IPS-20b (cell line): ENCODE results near the gene TNS4.

Experiments
- H3K27ac ChIP-seq: one replicate; pipeline ENCODE4 v1.5.1; 2013; ENCODE audit warnings: low read length
- H3K27me3 ChIP-seq: 2 replicates; pipeline ENCODE4 v1.6.1; 2013; ENCODE audit warnings: mild to moderate bottlenecking, low read length, inconsistent platforms; ENCODE audit not compliant: insufficient read depth
- H3K36me3 ChIP-seq: 2 replicates; pipeline ENCODE4 v1.6.1; 2013; ENCODE audit warnings: low read depth, mild to moderate bottlenecking, inconsistent platforms, low read length, moderate library complexity; ENCODE audit not compliant: insufficient read depth
- H3K4me1 ChIP-seq: 2 replicates; pipeline ENCODE4 v1.6.1; 2013; ENCODE audit warnings: mild to moderate bottlenecking, control low read depth, inconsistent platforms, low read length, moderate library complexity; ENCODE audit not compliant: insufficient read depth
- H3K4me3 ChIP-seq: 2 replicates; pipeline ENCODE4 v1.5.1; 2013; ENCODE audit warnings: mild to moderate bottlenecking, low read length, inconsistent platforms
- H3K9ac ChIP-seq: 2 replicates; pipeline ENCODE4 v1.6.1; 2013; ENCODE audit warnings: low read depth, mild to moderate bottlenecking, inconsistent platforms, low read length, moderate library complexity
- H3K9me3 ChIP-seq: 2 replicates; pipeline ENCODE4 v1.6.1; 2013; ENCODE audit warnings: mild to moderate bottlenecking, low read depth, low read length, inconsistent platforms; ENCODE audit not compliant: insufficient read depth

The TNS4 gene

GRCh38 chr17:40522961-40523310, 21.5 kb upstream of the TNS4 start:
- Histone ChIP-seq H3K9ac (no peak overlapping the region), H3K9me3 (peaks cover 4% of the 10 kb centered on the region), H3K27ac (no peak overlapping the region), H3K36me3 (no peaks in the 10 kb centered on the region), H3K4me1 (peaks cover 3% of the 10 kb centered on the region; the same call in 1 of the 2 replicates), H3K27me3 (no peaks in the 10 kb centered on the region), H3K4me3 (no peak overlapping the region)

- Histone ChIP-seq H3K36me3 (no peaks in the 10 kb centered on the region), H3K9ac (no peak overlapping the region), H3K4me1 (peaks cover 3% of the 10 kb centered on the region; the same call in 1 of the 2 replicates)
Observed at GRCh38 chr17:40522250-40522960, 21.0 kb upstream of the TNS4 start.

GRCh38 chr17:40520991-40521453, 19.6 kb upstream of the TNS4 start:
- no peak overlapping the region for H3K27ac ChIP-seq
- no peak overlapping the region for H3K9ac ChIP-seq
- no peak overlapping the region for H3K4me3 ChIP-seq

More at GRCh38 chr17:40522250-40522960, 21.0 kb upstream of the TNS4 start:
- no peak overlapping the region for H3K27ac ChIP-seq
- H3K9me3 ChIP-seq, result peaks cover 4% of the 10 kb centered on the region
- H3K27me3 ChIP-seq, result no peaks in the 10 kb centered on the region
- no peak overlapping the region for H3K4me3 ChIP-seq

GRCh38 chr17:40519089-40519775, 17.8 kb upstream of the TNS4 start:
- Histone ChIP-seq H3K9ac (no peak overlapping the region), H3K36me3 (no peaks in the 10 kb centered on the region), H3K9me3 (no peaks in the 10 kb centered on the region), H3K27me3 (no peaks in the 10 kb centered on the region; the same call in 1 of the 2 replicates), H3K27ac (no peak overlapping the region), H3K4me1 (peaks cover 3% of the 10 kb centered on the region; the same call in 1 of the 2 replicates), H3K4me3 (no peak overlapping the region)

More at GRCh38 chr17:40520991-40521453, 19.6 kb upstream of the TNS4 start:
- H3K36me3 ChIP-seq, result no peaks in the 10 kb centered on the region
- peaks cover 4% of the 10 kb centered on the region for H3K9me3 ChIP-seq
- no peaks in the 10 kb centered on the region for H3K27me3 ChIP-seq
- H3K4me1 ChIP-seq, result peaks cover 3% of the 10 kb centered on the region; the same call in 1 of the 2 replicates

- Histone ChIP-seq H3K27me3 (no peaks in the 10 kb centered on the region; the same call in 1 of the 2 replicates), H3K36me3 (no peaks in the 10 kb centered on the region), H3K27ac (no peak overlapping the region), H3K4me1 (peaks cover 3% of the 10 kb centered on the region; the same call in 1 of the 2 replicates), H3K9me3 (no peaks in the 10 kb centered on the region), H3K9ac (no peak overlapping the region), H3K4me3 (no peak overlapping the region)
Observed at GRCh38 chr17:40518401-40519088, 17.1 kb upstream of the TNS4 start.

- Histone ChIP-seq H3K36me3 (no peaks in the 10 kb centered on the region), H3K4me1 (peaks cover 3% of the 10 kb centered on the region; the same call in 1 of the 2 replicates), H3K9ac (no peak overlapping the region), H3K9me3 (no peaks in the 10 kb centered on the region), H3K27me3 (no peaks in the 10 kb centered on the region; the same call in 1 of the 2 replicates), H3K4me3 (no peak overlapping the region), H3K27ac (no peak overlapping the region)
Observed at GRCh38 chr17:40517981-40518380, 16.6 kb upstream of the TNS4 start.

- no peak overlapping the region for H3K4me3 ChIP-seq
- no peak overlapping the region for H3K9ac ChIP-seq
Observed at GRCh38 chr17:40517286-40517662, 15.9 kb upstream of the TNS4 start.

GRCh38 chr17:40516581-40517285, 15.3 kb upstream of the TNS4 start:
- H3K9ac ChIP-seq, result no peak overlapping the region
- H3K27ac ChIP-seq, result no peak overlapping the region
- peaks cover 3% of the 10 kb centered on the region; the same call in 1 of the 2 replicates for H3K4me1 ChIP-seq
- no peak overlapping the region for H3K4me3 ChIP-seq
- no peaks in the 10 kb centered on the region; the same call in 1 of the 2 replicates for H3K27me3 ChIP-seq
- no peaks in the 10 kb centered on the region for H3K9me3 ChIP-seq
- H3K36me3 ChIP-seq, result no peaks in the 10 kb centered on the region

More at GRCh38 chr17:40517286-40517662, 15.9 kb upstream of the TNS4 start:
- Histone ChIP-seq H3K27ac (no peak overlapping the region), H3K36me3 (no peaks in the 10 kb centered on the region), H3K9me3 (no peaks in the 10 kb centered on the region), H3K4me1 (peaks cover 3% of the 10 kb centered on the region; the same call in 1 of the 2 replicates), H3K27me3 (no peaks in the 10 kb centered on the region; the same call in 1 of the 2 replicates)

GRCh38 chr17:40515491-40516041, 14.1 kb upstream of the TNS4 start:
- peaks cover 7% of the 10 kb centered on the region for H3K4me1 ChIP-seq

GRCh38 chr17:40515011-40515410, 13.6 kb upstream of the TNS4 start:
- Histone ChIP-seq H3K36me3 (no peaks in the 10 kb centered on the region), H3K9ac (no peak overlapping the region), H3K9me3 (no peaks in the 10 kb centered on the region), H3K27me3 (no peaks in the 10 kb centered on the region; the same call in 1 of the 2 replicates), H3K4me1 (peaks cover 9% of the 10 kb centered on the region), H3K27ac (no peak overlapping the region), H3K4me3 (no peak overlapping the region)

More at GRCh38 chr17:40515491-40516041, 14.1 kb upstream of the TNS4 start:
- H3K9me3 ChIP-seq, result no peaks in the 10 kb centered on the region
- no peak overlapping the region for H3K27ac ChIP-seq
- H3K27me3 ChIP-seq, result no peaks in the 10 kb centered on the region; the same call in 1 of the 2 replicates
- H3K9ac ChIP-seq, result no peak overlapping the region
- no peak overlapping the region for H3K4me3 ChIP-seq
- no peaks in the 10 kb centered on the region for H3K36me3 ChIP-seq
